ENCODE results near the gene RIOX2. TPM values are rescaled to one million over a fixed set of nuclear protein-coding genes. Genes with fewer than 3 reads are reported as not detected.

Gene RIOX2
- total and polyA plus RNA-seq, 2 of the 8 experiments (the other 6 are each of a cell fraction or from before 2014, with no cell fraction given) = 3.8 to 16.4 TPM

DNA sequence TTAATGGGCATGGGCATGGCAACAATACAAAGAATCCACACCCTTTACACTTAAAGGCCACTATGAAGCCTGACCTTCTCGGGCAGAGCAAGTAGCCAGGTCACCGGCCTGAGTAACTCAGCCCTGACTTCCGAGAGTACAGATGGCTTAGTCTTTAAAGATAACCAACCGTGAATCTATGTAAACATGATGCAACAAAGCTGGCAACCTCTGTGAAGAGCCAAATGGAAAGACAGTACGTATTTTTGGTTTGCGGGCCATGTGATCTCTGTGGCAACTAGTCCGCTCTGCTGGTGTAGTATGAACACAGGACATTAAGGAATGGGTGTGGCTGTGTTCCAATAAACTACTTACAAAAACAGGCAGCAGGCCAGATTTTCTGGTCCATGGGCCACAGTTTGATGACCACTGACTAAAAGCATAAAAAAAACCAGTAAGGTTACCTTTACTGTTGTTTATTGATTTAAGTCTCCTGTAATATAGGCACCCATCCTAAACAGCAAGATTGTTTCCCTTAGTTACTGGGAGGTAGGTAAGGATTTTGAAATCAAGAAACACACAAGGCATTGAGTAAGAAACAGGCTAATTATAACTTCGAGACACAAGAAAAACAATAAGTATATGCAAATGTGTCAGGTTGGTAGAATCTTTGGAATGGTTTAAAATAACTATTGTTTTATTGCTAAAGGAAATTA lies 14.5 kb downstream of the RIOX2 start:
- H3K4ac ChIP-seq (replicated peaks; ENCODE audit: insufficient read length, low read depth, low read length) = no peak overlapping the region
- no peak overlapping the region for H3K18ac ChIP-seq (ENCODE audit: extremely low read depth, low read length)
- H3K9ac ChIP-seq (replicated peaks in 1 of 4; ENCODE audit: extremely low read depth in 1 of 4, low read depth in 3 of 4, low read length in 3 of 4) = no peak overlapping the region
- no peak overlapping the region for H3K14ac ChIP-seq (ENCODE audit: insufficient read length)
- no peaks in the 10 kb centered on the region for H3K23me2 ChIP-seq (ENCODE audit: low read depth, low read length)
- no peak overlapping the region for H2BK120ac ChIP-seq (replicated peaks; ENCODE audit: low read depth, low read length)
- H3K9me3 ChIP-seq (ENCODE audit: insufficient read depth in 2 of 2, low read depth in 1 of 2, low read length in 1 of 2) = no peaks in the 10 kb centered on the region
- H2BK20ac ChIP-seq (ENCODE audit: low read length) = no peak overlapping the region
- FAIRE-seq = no peak
- no peaks in the 10 kb centered on the region for H3K79me2 ChIP-seq (ENCODE audit: control insufficient read depth in 1 of 2, insufficient read depth in 2 of 2, low read length in 2 of 2)
- H3K4me2 ChIP-seq (ENCODE audit: insufficient read depth in 1 of 2, low read depth in 2 of 2, low read length in 2 of 2) = no peak overlapping the region
- H3K36me3 ChIP-seq (ENCODE audit: control insufficient read depth in 2 of 4, insufficient read depth in 4 of 4, low read length in 3 of 4) = peaks cover 0 to 2% (median 0%) of the 10 kb centered on the region in 4 experiments; a peak in 2 of 8 replicates
- no peak overlapping the region for H2AFZ ChIP-seq (ENCODE audit: low read length)
- H3K4me1 ChIP-seq (replicated peaks in 1 of 4; ENCODE audit: control insufficient read depth in 3 of 4, insufficient read depth in 4 of 4, low read length in 3 of 4) = no peaks in the 10 kb centered on the region
- POLR2A ChIA-PET (ENCODE audit: partially characterized antibody) = interaction anchor here (0.9 kb wide), 1 partner anchor 10 kb away, joined by 3 read pairs; no protein-coding TSS in a partner anchor
- DNase-seq (ENCODE audit: low read depth in 1 of 2, low spot score in 2 of 2) = no peak
- H3K27ac ChIP-seq (ENCODE audit: low read depth, low read length) = no peak overlapping the region
- H4K20me1 ChIP-seq (replicated peaks in 1 of 2; ENCODE audit: control insufficient read depth in 1 of 2, insufficient read depth in 2 of 2, low read length in 2 of 2) = no peaks in the 10 kb centered on the region
- no peak overlapping the region for H2BK5ac ChIP-seq (ENCODE audit: low read depth, low read length)
- no peaks in the 10 kb centered on the region for H3K27me3 ChIP-seq (replicated peaks in 1 of 4; ENCODE audit: control insufficient read depth in 3 of 4, extremely low read depth in 1 of 4, insufficient read depth in 3 of 4, low read length in 3 of 4)
- H4K91ac ChIP-seq (replicated peaks; ENCODE audit: insufficient read length, low read length) = no peak overlapping the region
- no peak overlapping the region for H2BK12ac ChIP-seq (ENCODE audit: low read depth, low read length)
- H3K79me1 ChIP-seq (ENCODE audit: low read depth, low read length) = no peaks in the 10 kb centered on the region
- no peak overlapping the region for H3K4me3 ChIP-seq (ENCODE audit: extremely low read depth in 1 of 4, insufficient read depth in 2 of 4, low read depth in 3 of 4, low read length in 4 of 4)
- H2BK15ac ChIP-seq (ENCODE audit: low read length) = no peak overlapping the region
- no peak overlapping the region for H2AK5ac ChIP-seq (ENCODE audit: low read depth, low read length)
- CTCF ChIA-PET (ENCODE audit: partially characterized antibody) = no interaction called here
- no peak overlapping the region for H4K5ac ChIP-seq (ENCODE audit: insufficient read length, low read depth, low read length)
- H3K56ac ChIP-seq (replicated peaks; ENCODE audit: insufficient read length, low read depth, low read length) = no peak overlapping the region
- no peak overlapping the region for H4K8ac ChIP-seq (ENCODE audit: extremely low read depth, insufficient read depth, low read length)
- WGBS, 2 experiments (ENCODE audit: extremely low coverage in 1 of 2, insufficient coverage in 1 of 2, insufficient read length in 1 of 2, insufficient replicate concordance in 2 of 2, low coverage in 1 of 2, low lambda C conversion rate in 2 of 2, missing lambda C conversion rate in 1 of 2) = 91% methylated on average over 8 of the region's 8 CpGs; no CpG with 5 or more reads in 1 of the 2 experiments
- no peak overlapping the region for H3K23ac ChIP-seq (ENCODE audit: insufficient read length)
- no peak for TF ChIP-seq KDM5A (IDR thresholded peaks at IDR 0.05; ENCODE audit: low read length)
- no peak for TF ChIP-seq HDAC2 (IDR thresholded peaks at IDR 0.05; ENCODE audit: borderline replicate concordance in 1 of 2, low read depth in 2 of 2, low read length in 2 of 2)
- TF ChIP-seq RBBP5 (IDR thresholded peaks at IDR 0.05; ENCODE audit: borderline replicate concordance, low read depth, low read length) = no peak
- TF ChIP-seq TAF1 (IDR thresholded peaks at IDR 0.05; ENCODE audit: low read depth, low read length) = no peak
- TF ChIP-seq POLR2A (IDR thresholded peaks at IDR 0.05; ENCODE audit: control extremely low read depth in 1 of 2, low read depth in 2 of 2, low read length in 2 of 2) = no peak
- TF ChIP-seq SP4 (IDR thresholded peaks at IDR 0.05; ENCODE audit: low read length) = no peak
- no peak for TF ChIP-seq RAD21 (IDR thresholded peaks at IDR 0.05 in 1 of 2, conservative IDR thresholded peaks at IDR 0.05 in 1 of 2; ENCODE audit: low read depth in 2 of 2, low read length in 2 of 2)
- no peak for TF ChIP-seq KDM4A (IDR thresholded peaks at IDR 0.05; ENCODE audit: low read depth, low read length, severe bottlenecking)
- no peak for TF ChIP-seq SP1 (IDR thresholded peaks at IDR 0.05; ENCODE audit: low read depth, low read length)
- TF ChIP-seq BCL11A (IDR thresholded peaks at IDR 0.05; ENCODE audit: low read depth in 2 of 2, low read length in 2 of 2) = no peak
- TF ChIP-seq CREB1 (IDR thresholded peaks at IDR 0.05) = no peak
- TF ChIP-seq POU5F1 (IDR thresholded peaks at IDR 0.05; ENCODE audit: low read depth, low read length) = no peak
- no peak for TF ChIP-seq FOSL1 (IDR thresholded peaks at IDR 0.05; ENCODE audit: insufficient read depth, low read depth, low read length)
